ENCODE data around the gene PLEKHG7. TPM values are rescaled to one million over a fixed set of nuclear protein-coding genes. Genes with fewer than 3 reads are reported as not detected.

The PLEKHG7 gene
- total and polyA plus RNA-seq, 2 donors from 2014 or later, result 0.45 to 1.5 TPM

DNA sequence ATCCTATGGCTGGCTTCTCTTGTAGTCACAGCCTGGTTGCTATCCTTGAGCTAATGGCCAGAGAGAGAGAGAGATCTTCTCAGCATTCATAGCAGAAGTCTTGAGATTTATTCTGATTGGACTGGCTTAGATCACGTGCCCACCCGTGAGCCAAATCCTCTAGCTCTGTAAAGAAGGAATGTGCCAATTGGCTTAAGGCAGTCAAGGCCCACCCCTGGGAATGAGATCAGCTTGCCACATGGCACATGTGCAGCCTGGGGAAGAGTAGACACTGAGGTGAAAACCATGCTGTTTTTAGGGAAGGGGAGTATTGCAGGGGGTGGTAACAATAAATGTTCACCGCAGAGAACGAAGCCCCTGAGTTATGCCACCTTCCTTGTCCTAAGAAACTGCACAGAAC is 36.3 kb downstream of the PLEKHG7 start:
- Histone ChIP-seq H3K27me3 (ENCODE audit: control insufficient read depth, insufficient read depth, low read length) (no peaks in the 10 kb centered on the region), H3K27ac (ENCODE audit: low read depth in 2 of 2, low read length in 2 of 2) (no peak overlapping the region), H3K4me3 (ENCODE audit: low read length in 3 of 3) (no peak overlapping the region), H3K9me3 (ENCODE audit: control insufficient read depth in 2 of 3, insufficient read depth in 1 of 3, low read length in 3 of 3) (no peaks in the 10 kb centered on the region), H3K4me1 (ENCODE audit: control insufficient read depth in 2 of 3, insufficient read depth in 2 of 3, low read depth in 1 of 3, low read length in 3 of 3) (no peaks in the 10 kb centered on the region), H3K9ac (ENCODE audit: low read length in 3 of 3) (no peak overlapping the region), H3K36me3 (ENCODE audit: control insufficient read depth in 2 of 3, insufficient read depth in 3 of 3, low read length in 3 of 3) (no peaks in the 10 kb centered on the region)
- intact Hi-C loops (cut with DNase I), result no loop called here
- DNase-seq (no peak), FAIRE-seq (no peak)
- TF ChIP-seq, protein P1, sequence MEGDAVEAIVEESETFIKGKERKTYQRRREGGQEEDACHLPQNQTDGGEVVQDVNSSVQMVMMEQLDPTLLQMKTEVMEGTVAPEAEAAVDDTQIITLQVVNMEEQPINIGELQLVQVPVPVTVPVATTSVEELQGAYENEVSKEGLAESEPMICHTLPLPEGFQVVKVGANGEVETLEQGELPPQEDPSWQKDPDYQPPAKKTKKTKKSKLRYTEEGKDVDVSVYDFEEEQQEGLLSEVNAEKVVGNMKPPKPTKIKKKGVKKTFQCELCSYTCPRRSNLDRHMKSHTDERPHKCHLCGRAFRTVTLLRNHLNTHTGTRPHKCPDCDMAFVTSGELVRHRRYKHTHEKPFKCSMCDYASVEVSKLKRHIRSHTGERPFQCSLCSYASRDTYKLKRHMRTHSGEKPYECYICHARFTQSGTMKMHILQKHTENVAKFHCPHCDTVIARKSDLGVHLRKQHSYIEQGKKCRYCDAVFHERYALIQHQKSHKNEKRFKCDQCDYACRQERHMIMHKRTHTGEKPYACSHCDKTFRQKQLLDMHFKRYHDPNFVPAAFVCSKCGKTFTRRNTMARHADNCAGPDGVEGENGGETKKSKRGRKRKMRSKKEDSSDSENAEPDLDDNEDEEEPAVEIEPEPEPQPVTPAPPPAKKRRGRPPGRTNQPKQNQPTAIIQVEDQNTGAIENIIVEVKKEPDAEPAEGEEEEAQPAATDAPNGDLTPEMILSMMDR (IDR thresholded peaks at IDR 0.05; ENCODE audit: borderline replicate concordance, extremely low read depth, insufficient read depth), result no peak

DNA sequence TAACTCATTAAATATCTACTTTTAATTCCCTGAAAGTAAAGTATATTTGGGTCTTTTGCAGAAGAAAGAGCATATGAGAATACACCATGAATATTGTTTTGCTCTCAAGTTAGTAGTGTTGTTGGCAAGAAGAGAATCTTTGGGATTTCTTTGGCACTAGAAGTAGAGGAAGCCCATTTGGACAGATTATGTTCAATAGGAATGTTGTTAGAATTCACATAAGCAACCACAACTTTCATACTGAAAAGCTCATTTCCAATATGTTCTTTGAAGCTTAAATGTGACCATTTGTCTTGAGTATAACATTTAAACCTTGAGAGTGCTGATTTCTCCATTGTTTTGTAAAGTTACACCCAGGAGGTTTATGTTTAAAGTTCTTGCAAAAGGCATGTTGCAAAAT is 37.6 kb downstream of the PLEKHG7 start:
- no peak for DNase-seq
- no peaks in the 10 kb centered on the region for H3K4me1 ChIP-seq (ENCODE audit: control insufficient read depth in 2 of 3, insufficient read depth in 2 of 3, low read depth in 1 of 3, low read length in 3 of 3)
- H3K27ac ChIP-seq (ENCODE audit: low read depth in 2 of 2, low read length in 2 of 2), result no peak overlapping the region
- H3K9me3 ChIP-seq (ENCODE audit: control insufficient read depth in 2 of 3, insufficient read depth in 1 of 3, low read length in 3 of 3), result no peaks in the 10 kb centered on the region
- TF ChIP-seq, protein P1 (IDR thresholded peaks at IDR 0.05; ENCODE audit: borderline replicate concordance, extremely low read depth, insufficient read depth), result no peak
- intact Hi-C loops (cut with DNase I), result no loop called here
- no peaks in the 10 kb centered on the region for H3K36me3 ChIP-seq (ENCODE audit: control insufficient read depth in 2 of 3, insufficient read depth in 3 of 3, low read length in 3 of 3)
- FAIRE-seq, result no peak
- no peak overlapping the region for H3K9ac ChIP-seq (ENCODE audit: low read length in 3 of 3)
- H3K4me3 ChIP-seq (ENCODE audit: low read length in 3 of 3), result no peak overlapping the region
- H3K27me3 ChIP-seq (ENCODE audit: control insufficient read depth, insufficient read depth, low read length), result no peaks in the 10 kb centered on the region

DNA sequence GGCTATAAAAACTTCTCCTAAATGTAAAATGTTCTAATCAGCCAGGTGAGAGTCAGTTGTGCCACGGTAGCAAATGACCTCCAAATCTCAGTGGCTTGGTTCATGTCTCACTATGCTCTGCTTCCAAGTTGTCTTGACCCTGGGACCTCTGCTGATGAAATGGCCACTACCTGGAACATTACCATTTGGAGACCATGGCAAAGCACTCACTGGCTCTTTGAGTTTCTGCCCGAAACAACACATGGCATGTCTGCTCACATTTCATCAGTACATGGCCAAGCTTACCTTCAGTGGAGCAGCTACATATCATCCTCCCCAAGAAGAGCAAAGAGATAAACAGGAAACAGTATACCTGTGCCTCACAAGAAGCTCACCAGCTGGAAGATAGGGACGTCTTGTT is 40.2 kb downstream of the PLEKHG7 start:
- Histone ChIP-seq H3K36me3 (ENCODE audit: control insufficient read depth in 2 of 3, insufficient read depth in 3 of 3, low read length in 3 of 3) (no peaks in the 10 kb centered on the region), H3K27ac (ENCODE audit: low read depth in 2 of 2, low read length in 2 of 2) (no peak overlapping the region), H3K27me3 (ENCODE audit: control insufficient read depth, insufficient read depth, low read length) (no peaks in the 10 kb centered on the region), H3K9ac (ENCODE audit: low read length in 3 of 3) (no peak overlapping the region), H3K4me1 (ENCODE audit: control insufficient read depth in 2 of 3, insufficient read depth in 2 of 3, low read depth in 1 of 3, low read length in 3 of 3) (no peaks in the 10 kb centered on the region), H3K4me3 (ENCODE audit: low read length in 3 of 3) (no peak overlapping the region), H3K9me3 (ENCODE audit: control insufficient read depth in 2 of 3, insufficient read depth in 1 of 3, low read length in 3 of 3) (no peaks in the 10 kb centered on the region)
- intact Hi-C loops (cut with DNase I), result no loop called here
- FAIRE-seq (no peak), DNase-seq (no peak)
- TF ChIP-seq, protein P1 (IDR thresholded peaks at IDR 0.05; ENCODE audit: borderline replicate concordance, extremely low read depth, insufficient read depth), result no peak

DNA sequence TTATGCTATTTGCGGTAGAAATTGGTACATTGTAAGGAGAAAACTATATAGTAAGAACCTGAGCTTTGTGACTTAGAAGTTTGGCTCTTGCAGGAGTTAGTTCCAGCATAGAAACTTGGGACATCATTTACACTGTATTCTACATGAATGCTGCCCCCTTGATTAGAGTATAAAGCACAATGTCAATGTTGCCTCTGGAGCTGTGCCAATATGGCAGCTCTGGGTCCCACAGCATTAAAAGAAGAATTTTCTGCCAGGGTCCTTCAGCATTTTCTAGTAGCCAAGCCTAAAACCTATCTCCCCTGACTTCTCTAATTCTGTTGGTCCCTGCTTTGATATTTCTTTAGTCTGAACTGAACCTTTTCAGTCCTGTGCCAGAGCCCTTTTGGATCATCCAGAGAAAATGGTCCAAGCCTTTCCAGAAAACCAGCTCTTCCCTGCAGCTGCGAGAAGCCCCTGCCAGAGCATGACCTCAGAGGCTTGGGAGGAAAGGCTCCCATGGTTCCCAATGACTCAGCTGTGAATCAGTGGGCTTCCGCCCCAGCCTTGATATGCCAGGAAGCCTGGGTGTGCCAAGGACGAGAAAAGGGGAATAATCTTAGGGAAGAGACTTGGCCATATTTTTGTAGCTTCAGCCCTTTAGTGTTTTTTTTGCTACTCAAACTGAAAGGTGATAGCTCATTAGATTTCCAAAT is 43.2 kb downstream of the PLEKHG7 start:
- Histone ChIP-seq H3K27ac (ENCODE audit: low read depth in 2 of 2, low read length in 2 of 2) (no peak overlapping the region), H3K9me3 (ENCODE audit: control insufficient read depth in 2 of 3, insufficient read depth in 1 of 3, low read length in 3 of 3) (no peaks in the 10 kb centered on the region), H3K9ac (ENCODE audit: low read length in 3 of 3) (no peak overlapping the region), H3K27me3 (ENCODE audit: control insufficient read depth, insufficient read depth, low read length) (no peaks in the 10 kb centered on the region), H3K4me1 (ENCODE audit: control insufficient read depth in 2 of 3, insufficient read depth in 2 of 3, low read depth in 1 of 3, low read length in 3 of 3) (no peaks in the 10 kb centered on the region), H3K4me3 (ENCODE audit: low read length in 3 of 3) (no peak overlapping the region), H3K36me3 (ENCODE audit: control insufficient read depth in 2 of 3, insufficient read depth in 3 of 3, low read length in 3 of 3) (no peaks in the 10 kb centered on the region)
- TF ChIP-seq, protein P1 (IDR thresholded peaks at IDR 0.05; ENCODE audit: borderline replicate concordance, extremely low read depth, insufficient read depth), result no peak
- DNase-seq (peak in 1 of 5 donors; percentile 74), FAIRE-seq (no peak)
- intact Hi-C loops (cut with DNase I), result no loop called here
